HepG2 (cell line): ENCODE measurements around the gene ZBTB22. TPM values are rescaled to one million over a fixed set of nuclear protein-coding genes. Genes with fewer than 3 reads are reported as not detected.

Experiments used
- ARNTL ChIP-seq: sonication (generic); formaldehyde crosslinking; IDR thresholded peaks from 2 replicates; pipeline ENCODE4 v1.4.0; 2020; ENCODE audit warnings: mild to moderate bottlenecking, missing genetic modification reagents
- HCFC1 ChIP-seq: fragments of 150-350 bp; IDR thresholded peaks from 2 replicates; pipeline ENCODE4 v1.6.1; 2014; ENCODE audit warnings: low read depth, low read length
- HOXA3 ChIP-seq: sonication (generic); formaldehyde crosslinking; IDR thresholded peaks from 2 replicates; pipeline ENCODE4 v1.5.0; 2020; ENCODE audit warnings: missing genetic modification reagents
- MEIS2 ChIP-seq: sonication (generic); formaldehyde crosslinking; IDR thresholded peaks from 2 replicates; pipeline ENCODE4 v1.9.0; 2021; ENCODE audit warnings: mild to moderate bottlenecking, missing genetic modification reagents
- NCOA5 ChIP-seq: sonication (generic); formaldehyde crosslinking; IDR thresholded peaks from 2 replicates; pipeline ENCODE4 v1.4.0; 2020; ENCODE audit warnings: missing genetic modification reagents
- NFYB ChIP-seq: sonication (generic); formaldehyde crosslinking; IDR thresholded peaks from 2 replicates; pipeline ENCODE4 v1.4.0; 2020; ENCODE audit warnings: missing genetic modification reagents
- NR2F6 ChIP-seq, 2 experiments: IDR thresholded peaks; 2 replicates each; pipeline ENCODE4 v1.6.1; 2016; ENCODE audit warnings: antibody characterized with exemption in 1 of 2, mild to moderate bottlenecking in 1 of 2
- REXO4 ChIP-seq: sonication (generic); formaldehyde crosslinking; IDR thresholded peaks from 2 replicates; pipeline ENCODE4 v1.8.0; 2022; ENCODE audit warnings: missing genetic modification reagents, mild to moderate bottlenecking, borderline replicate concordance
- RNF2 ChIP-seq: fragments of 450-650 bp; conservative IDR thresholded peaks from 2 replicates; pipeline ENCODE4 v1.6.1; 2016; ENCODE audit warnings: low read depth
- SAP130 ChIP-seq: IDR thresholded peaks from 2 replicates; pipeline ENCODE4 v1.6.1; 2016; ENCODE audit warnings: low read depth
- SMARCE1 ChIP-seq: fragments of 450-650 bp; IDR thresholded peaks from 2 replicates; pipeline ENCODE4 v1.6.1; 2017; ENCODE audit warnings: borderline replicate concordance
- TBX3 ChIP-seq: fragments of 450-650 bp; IDR thresholded peaks from 2 replicates; pipeline ENCODE4 v1.6.1; 2017; ENCODE audit warnings: antibody characterized with exemption, mild to moderate bottlenecking, inconsistent platforms, borderline replicate concordance
- ZNF138 ChIP-seq: sonication (generic); formaldehyde crosslinking; IDR thresholded peaks from 2 replicates; pipeline ENCODE4 v1.5.0; 2020; ENCODE audit warnings: mild to moderate bottlenecking, low read depth, missing genetic modification reagents
- ZNF331 ChIP-seq: sonication (generic); formaldehyde crosslinking; IDR thresholded peaks from 2 replicates; pipeline ENCODE4 v1.4.0; 2020; ENCODE audit warnings: missing genetic modification reagents
- ZNF451 ChIP-seq: sonication (generic); formaldehyde crosslinking; IDR thresholded peaks from 2 replicates; pipeline ENCODE4 v1.5.0; 2020; ENCODE audit warnings: mild to moderate bottlenecking, missing genetic modification reagents
- ZNF543 ChIP-seq: sonication (generic); formaldehyde crosslinking; IDR thresholded peaks from 2 replicates; pipeline ENCODE4 v1.4.0; 2020; ENCODE audit warnings: mild to moderate bottlenecking, missing genetic modification reagents
- ZNF839 ChIP-seq: sonication (generic); formaldehyde crosslinking; IDR thresholded peaks from 2 replicates; pipeline ENCODE4 v1.4.0; 2020; ENCODE audit warnings: missing genetic modification reagents, mild to moderate bottlenecking, borderline replicate concordance
- ZSCAN29 ChIP-seq: sonication (generic); formaldehyde crosslinking; conservative IDR thresholded peaks from 2 replicates; pipeline ENCODE4 v1.4.0; 2020; ENCODE audit warnings: mild to moderate bottlenecking, missing genetic modification reagents
- polyA plus RNA-seq, 8 experiments: library from polyadenylated mRNA; depleted of rRNA in 3 of 8; stranded (reverse) in 7 of 8; unstranded in 1 of 8; fragments of >200 nt; fragmentation: Illumina TruSeq in 4 of 8; extraction: Trizol in 4 of 8; gene quantifications; 2 replicates each; pipeline versions ENCODE4 v1.2.1 to v1.2.3, GENCODE V29; 2011 to 2016; ENCODE audit warnings: low read depth in 4 of 8, missing spikeins in 1 of 8, mixed read lengths in 1 of 8; ENCODE audit not compliant: insufficient read depth in 1 of 8
- total RNA-seq, 5 experiments: library from RNA; depleted of rRNA; stranded (reverse); fragments of >200 nt; fragmentation: Illumina TruSeq; extraction: Trizol; gene quantifications; 2 replicates each; pipeline ENCODE4 v1.2.3, GENCODE V29; 2016; ENCODE audit warnings: low read depth in 1 of 5
- TF ChIP-seq, protein P1 (sequence below): sonication (generic); formaldehyde crosslinking; IDR thresholded peaks from 2 replicates; pipeline ENCODE4 v1.5.1; 2020; ENCODE audit warnings: mild to moderate bottlenecking, missing genetic modification reagents, moderate library complexity
- TF ChIP-seq, protein P2 (sequence below): sonication (generic); formaldehyde crosslinking; IDR thresholded peaks from 2 replicates; pipeline ENCODE4 v1.8.1; 2023; ENCODE audit warnings: mild to moderate bottlenecking, missing genetic modification reagents, borderline replicate concordance
- TF ChIP-seq, protein P3 (sequence below): IDR thresholded peaks from 2 replicates; pipeline ENCODE4 v1.6.1; 2016; ENCODE audit warnings: missing compliant biosample characterization, missing genetic modification reagents, borderline replicate concordance
- TF ChIP-seq, protein P4 (sequence below): sonication (generic); formaldehyde crosslinking; IDR thresholded peaks from 2 replicates; pipeline ENCODE4 v1.4.0; 2020; ENCODE audit warnings: missing genetic modification reagents, borderline replicate concordance

ZBTB22 gene
- total and polyA plus RNA-seq, 2 of the 13 experiments (the other 11 are each of a cell fraction or from before 2014, with no cell fraction given) = 8.0 to 10.6 TPM

DNA sequence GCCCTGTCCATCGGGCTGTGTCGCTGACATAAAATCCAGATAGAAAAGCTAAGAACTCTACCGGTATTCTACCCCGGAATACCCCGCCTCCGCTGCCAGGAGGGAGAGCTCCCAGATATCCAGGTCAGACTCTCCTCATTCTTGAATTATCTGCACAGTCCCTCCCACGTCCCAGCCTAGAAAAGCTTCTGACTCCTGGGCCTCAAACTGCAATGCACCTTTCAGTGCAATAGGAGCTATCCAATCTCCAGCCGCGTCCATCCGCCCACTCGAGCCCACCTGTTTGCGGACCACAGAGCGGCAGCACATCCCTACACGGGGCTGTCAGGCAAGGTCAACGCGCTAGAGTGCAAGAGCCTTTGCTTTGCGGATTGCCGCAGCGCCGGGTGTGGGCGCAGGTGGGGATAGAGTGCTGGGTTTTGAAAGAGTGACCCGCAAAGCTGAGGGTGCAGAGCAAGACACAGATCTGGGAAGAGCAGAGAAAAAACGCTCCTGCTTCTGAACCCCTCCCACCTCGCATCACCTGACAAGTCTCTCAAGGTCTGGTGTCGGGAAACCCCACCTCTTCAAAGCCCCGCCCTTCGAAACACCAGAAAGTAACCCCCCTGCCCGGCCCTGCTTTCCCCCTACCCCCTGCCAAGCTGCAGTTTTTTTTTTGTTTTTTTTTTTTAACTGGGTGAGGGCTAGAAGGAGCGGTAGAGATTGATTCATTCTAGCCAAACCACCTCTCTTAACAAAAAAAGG is 5.0 kb downstream of the ZBTB22 start (continued):
- TF ChIP-seq, protein P1, sequence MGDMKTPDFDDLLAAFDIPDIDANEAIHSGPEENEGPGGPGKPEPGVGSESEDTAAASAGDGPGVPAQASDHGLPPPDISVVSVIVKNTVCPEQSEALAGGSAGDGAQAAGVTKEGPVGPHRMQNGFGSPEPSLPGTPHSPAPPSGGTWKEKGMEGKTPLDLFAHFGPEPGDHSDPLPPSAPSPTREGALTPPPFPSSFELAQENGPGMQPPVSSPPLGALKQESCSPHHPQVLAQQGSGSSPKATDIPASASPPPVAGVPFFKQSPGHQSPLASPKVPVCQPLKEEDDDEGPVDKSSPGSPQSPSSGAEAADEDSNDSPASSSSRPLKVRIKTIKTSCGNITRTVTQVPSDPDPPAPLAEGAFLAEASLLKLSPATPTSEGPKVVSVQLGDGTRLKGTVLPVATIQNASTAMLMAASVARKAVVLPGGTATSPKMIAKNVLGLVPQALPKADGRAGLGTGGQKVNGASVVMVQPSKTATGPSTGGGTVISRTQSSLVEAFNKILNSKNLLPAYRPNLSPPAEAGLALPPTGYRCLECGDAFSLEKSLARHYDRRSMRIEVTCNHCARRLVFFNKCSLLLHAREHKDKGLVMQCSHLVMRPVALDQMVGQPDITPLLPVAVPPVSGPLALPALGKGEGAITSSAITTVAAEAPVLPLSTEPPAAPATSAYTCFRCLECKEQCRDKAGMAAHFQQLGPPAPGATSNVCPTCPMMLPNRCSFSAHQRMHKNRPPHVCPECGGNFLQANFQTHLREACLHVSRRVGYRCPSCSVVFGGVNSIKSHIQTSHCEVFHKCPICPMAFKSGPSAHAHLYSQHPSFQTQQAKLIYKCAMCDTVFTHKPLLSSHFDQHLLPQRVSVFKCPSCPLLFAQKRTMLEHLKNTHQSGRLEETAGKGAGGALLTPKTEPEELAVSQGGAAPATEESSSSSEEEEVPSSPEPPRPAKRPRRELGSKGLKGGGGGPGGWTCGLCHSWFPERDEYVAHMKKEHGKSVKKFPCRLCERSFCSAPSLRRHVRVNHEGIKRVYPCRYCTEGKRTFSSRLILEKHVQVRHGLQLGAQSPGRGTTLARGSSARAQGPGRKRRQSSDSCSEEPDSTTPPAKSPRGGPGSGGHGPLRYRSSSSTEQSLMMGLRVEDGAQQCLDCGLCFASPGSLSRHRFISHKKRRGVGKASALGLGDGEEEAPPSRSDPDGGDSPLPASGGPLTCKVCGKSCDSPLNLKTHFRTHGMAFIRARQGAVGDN (CRISPR knock-in tag) = peak; percentile 72
- TF ChIP-seq ZSCAN29 (CRISPR knock-in tag) (peak; percentile 77), NFYB (CRISPR knock-in tag) (no peak), ZNF839 (CRISPR knock-in tag) (no peak), SMARCE1 (no peak), ARNTL (CRISPR knock-in tag) (no peak), NCOA5 (CRISPR knock-in tag) (no peak), SAP130 (CRISPR knock-in tag) (peak; percentile 80), HCFC1 (no peak), ZNF543 (0 out of 2 replicates have a peak, but pooled peaks have one; percentile 61), HOXA3 (CRISPR knock-in tag) (peak; percentile 28; the same call in 1 of the 2 replicates), RNF2 (0 out of 2 replicates have a peak, but pooled peaks have one; percentile 50), TBX3 (no peak), ZNF138 (CRISPR knock-in tag) (0 out of 2 replicates have a peak, but pooled peaks have one; percentile 68), ZNF331 (CRISPR knock-in tag) (peak; percentile 42; the same call in 1 of the 2 replicates), REXO4 (no peak), MEIS2 (CRISPR knock-in tag) (peak; percentile 68; the same call in 1 of the 2 replicates), NR2F6 (IDR thresholded peaks at IDR 0.05) (no peak), NR2F6 (CRISPR knock-in tag; IDR thresholded peaks at IDR 0.05) (peak; percentile 52; the same call in 1 of the 2 replicates), ZNF451 (CRISPR knock-in tag) (no peak)
- TF ChIP-seq, protein P2, sequence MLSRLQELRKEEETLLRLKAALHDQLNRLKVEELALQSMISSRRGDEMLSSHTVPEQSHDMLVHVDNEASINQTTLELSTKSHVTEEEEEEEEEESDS (CRISPR knock-in tag) = no peak
- TF ChIP-seq, protein P3, sequence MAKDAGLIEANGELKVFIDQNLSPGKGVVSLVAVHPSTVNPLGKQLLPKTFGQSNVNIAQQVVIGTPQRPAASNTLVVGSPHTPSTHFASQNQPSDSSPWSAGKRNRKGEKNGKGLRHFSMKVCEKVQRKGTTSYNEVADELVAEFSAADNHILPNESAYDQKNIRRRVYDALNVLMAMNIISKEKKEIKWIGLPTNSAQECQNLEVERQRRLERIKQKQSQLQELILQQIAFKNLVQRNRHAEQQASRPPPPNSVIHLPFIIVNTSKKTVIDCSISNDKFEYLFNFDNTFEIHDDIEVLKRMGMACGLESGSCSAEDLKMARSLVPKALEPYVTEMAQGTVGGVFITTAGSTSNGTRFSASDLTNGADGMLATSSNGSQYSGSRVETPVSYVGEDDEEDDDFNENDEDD (CRISPR knock-in tag) = no peak
- TF ChIP-seq, protein P4, sequence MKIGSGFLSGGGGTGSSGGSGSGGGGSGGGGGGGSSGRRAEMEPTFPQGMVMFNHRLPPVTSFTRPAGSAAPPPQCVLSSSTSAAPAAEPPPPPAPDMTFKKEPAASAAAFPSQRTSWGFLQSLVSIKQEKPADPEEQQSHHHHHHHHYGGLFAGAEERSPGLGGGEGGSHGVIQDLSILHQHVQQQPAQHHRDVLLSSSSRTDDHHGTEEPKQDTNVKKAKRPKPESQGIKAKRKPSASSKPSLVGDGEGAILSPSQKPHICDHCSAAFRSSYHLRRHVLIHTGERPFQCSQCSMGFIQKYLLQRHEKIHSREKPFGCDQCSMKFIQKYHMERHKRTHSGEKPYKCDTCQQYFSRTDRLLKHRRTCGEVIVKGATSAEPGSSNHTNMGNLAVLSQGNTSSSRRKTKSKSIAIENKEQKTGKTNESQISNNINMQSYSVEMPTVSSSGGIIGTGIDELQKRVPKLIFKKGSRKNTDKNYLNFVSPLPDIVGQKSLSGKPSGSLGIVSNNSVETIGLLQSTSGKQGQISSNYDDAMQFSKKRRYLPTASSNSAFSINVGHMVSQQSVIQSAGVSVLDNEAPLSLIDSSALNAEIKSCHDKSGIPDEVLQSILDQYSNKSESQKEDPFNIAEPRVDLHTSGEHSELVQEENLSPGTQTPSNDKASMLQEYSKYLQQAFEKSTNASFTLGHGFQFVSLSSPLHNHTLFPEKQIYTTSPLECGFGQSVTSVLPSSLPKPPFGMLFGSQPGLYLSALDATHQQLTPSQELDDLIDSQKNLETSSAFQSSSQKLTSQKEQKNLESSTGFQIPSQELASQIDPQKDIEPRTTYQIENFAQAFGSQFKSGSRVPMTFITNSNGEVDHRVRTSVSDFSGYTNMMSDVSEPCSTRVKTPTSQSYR = no peak; the same call in 1 of the 2 replicates
